ENCODE data around the gene DVL2. TPM values are rescaled to one million over a fixed set of nuclear protein-coding genes. Genes with fewer than 3 reads are reported as not detected.

The DVL2 gene
- total RNA-seq, 2 donors from 2014 or later = 32.4 to 42.4 TPM

GRCh38 chr17:7219229-7219811 lies 15.0 kb downstream of the DVL2 start:
- no peak for TF ChIP-seq CTCF (IDR thresholded peaks at IDR 0.05)
- Histone ChIP-seq H3K36me3 (peaks cover 11% of the 10 kb centered on the region), H3K4me3 (peak overlapping the region; percentile 96), H3K9ac (ENCODE audit: low read depth in 2 of 2, low read length in 2 of 2) (peak overlapping the region; percentile 77 to 97), H3K27me3 (no peaks in the 10 kb centered on the region), H3K9me3 (no peaks in the 10 kb centered on the region), H3K27ac (peak overlapping the region; percentile 99), H3K4me1 (peaks cover 14% of the 10 kb centered on the region)
- intact Hi-C loops (cut with DNase I) = no loop called here
- no peak for DNase-seq

- H3K9ac ChIP-seq (ENCODE audit: low read depth in 2 of 2, low read length in 2 of 2) = peak overlapping the region in 1 of 2 donors; percentile 77
- intact Hi-C loops (cut with DNase I) = no loop called here
- H3K36me3 ChIP-seq = peaks cover 11% of the 10 kb centered on the region
- no peak overlapping the region for H3K4me3 ChIP-seq
- H3K9me3 ChIP-seq = no peaks in the 10 kb centered on the region
- H3K27ac ChIP-seq = peak overlapping the region; percentile 99
- DNase-seq = no peak
- peaks cover 14% of the 10 kb centered on the region for H3K4me1 ChIP-seq
- TF ChIP-seq CTCF (IDR thresholded peaks at IDR 0.05) = no peak
- no peaks in the 10 kb centered on the region for H3K27me3 ChIP-seq
These were observed 15.6 kb downstream of the DVL2 start for GRCh38 chr17:7218758-7219157.

DNA sequence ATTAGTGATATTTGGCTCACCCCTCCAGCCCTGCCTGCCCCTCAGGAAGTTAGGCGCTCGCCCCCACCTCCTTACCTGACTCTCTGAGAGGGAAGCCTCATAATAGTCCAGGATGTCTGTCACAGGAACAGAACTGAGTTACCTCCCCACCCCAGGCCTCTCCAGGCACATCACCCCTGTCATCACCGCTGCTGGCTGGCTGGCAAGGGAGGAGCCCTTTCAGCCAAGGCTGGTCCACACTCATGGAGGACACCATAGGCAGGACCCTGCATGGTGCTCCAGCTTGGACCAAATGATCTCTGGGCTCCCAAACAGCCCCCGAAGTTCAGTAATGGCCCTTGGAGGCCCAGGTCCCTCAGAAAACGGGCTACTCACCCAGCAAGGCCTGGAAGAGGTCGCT lies 16.2 kb downstream of the DVL2 start:
- H3K36me3 ChIP-seq = peaks cover 10% of the 10 kb centered on the region
- no peaks in the 10 kb centered on the region for H3K9me3 ChIP-seq
- peaks cover 14% of the 10 kb centered on the region for H3K4me1 ChIP-seq
- no peak for DNase-seq
- peak overlapping the region; percentile 28 to 51 for H3K9ac ChIP-seq (ENCODE audit: low read depth in 2 of 2, low read length in 2 of 2)
- H3K4me3 ChIP-seq = no peak overlapping the region
- no peaks in the 10 kb centered on the region for H3K27me3 ChIP-seq
- no peak for TF ChIP-seq CTCF (IDR thresholded peaks at IDR 0.05)
- intact Hi-C loops (cut with DNase I) = no loop called here
- H3K27ac ChIP-seq = no peak overlapping the region

GRCh38 chr17:7217113-7217987 lies 17.0 kb downstream of the DVL2 start:
- peak overlapping the region; percentile 43 to 51 for H3K9ac ChIP-seq (ENCODE audit: low read depth in 2 of 2, low read length in 2 of 2)

More at GRCh38 chr17:7217113-7217987, 17.0 kb downstream of the DVL2 start:
- Histone ChIP-seq H3K27ac (peak overlapping the region; percentile 31), H3K4me3 (peak overlapping the region; percentile 16), H3K9me3 (no peaks in the 10 kb centered on the region), H3K4me1 (peaks cover 14% of the 10 kb centered on the region), H3K36me3 (peaks cover 2% of the 10 kb centered on the region), H3K27me3 (no peaks in the 10 kb centered on the region)
- DNase-seq = no peak
- intact Hi-C loops (cut with DNase I) = no loop called here
- no peak for TF ChIP-seq CTCF (IDR thresholded peaks at IDR 0.05)

Measured in colonic mucosa (tissue), 4 donors.